HG02970 (cell line): Measurements from ENCODE around the gene PSMC3.

Experiments used
- ATAC-seq: cut with Tn5 transposase; IDR thresholded peaks from one replicate; pipeline ENCODE4 v1.9.1; 2021; ENCODE audit warnings: mild to moderate bottlenecking, moderate library complexity, moderate number of reproducible peaks; ENCODE audit not compliant: unreplicated experiment, low FRiP score

Gene PSMC3

DNA sequence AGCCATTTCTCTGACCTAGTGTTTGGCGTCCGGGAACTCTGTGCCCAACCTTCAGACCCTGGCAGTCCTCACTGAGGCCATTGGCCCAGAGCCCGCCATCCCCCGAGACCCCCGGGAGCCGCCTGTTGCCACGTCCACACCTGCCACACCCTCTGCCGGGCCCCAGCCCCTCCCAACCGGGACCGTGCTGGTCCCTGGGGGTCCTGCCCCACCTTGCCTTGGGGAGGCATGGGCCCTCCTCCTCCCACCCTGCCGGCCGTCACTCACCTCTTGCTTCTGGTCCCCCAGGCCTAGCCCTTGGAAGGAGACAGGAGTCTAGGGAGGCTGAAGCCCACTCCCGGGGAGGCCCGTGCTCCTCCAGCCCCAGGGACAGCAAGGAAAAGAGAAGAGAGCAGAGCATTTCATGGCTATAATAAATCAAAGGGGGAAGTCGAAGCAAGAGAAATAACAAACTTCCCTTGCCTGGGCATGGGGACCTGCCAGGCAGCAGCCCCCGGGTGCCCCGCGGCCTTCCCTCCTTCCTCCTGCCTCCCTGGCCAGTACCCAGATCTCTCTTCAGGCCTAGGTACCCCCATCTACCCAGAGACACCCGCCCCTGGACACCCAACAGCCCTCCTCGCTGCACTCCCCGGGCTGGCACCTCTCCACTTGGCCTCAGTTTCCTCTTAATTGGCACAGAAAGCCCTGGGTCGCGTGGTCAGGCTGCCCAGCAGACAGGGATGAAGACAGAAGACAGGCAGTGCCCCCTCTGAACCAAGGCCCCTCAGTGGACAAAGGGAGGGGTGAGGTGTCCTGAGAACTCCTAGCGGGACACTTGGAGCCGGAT, 30.8 kb downstream of the PSMC3 start:
- no peak for ATAC-seq

DNA sequence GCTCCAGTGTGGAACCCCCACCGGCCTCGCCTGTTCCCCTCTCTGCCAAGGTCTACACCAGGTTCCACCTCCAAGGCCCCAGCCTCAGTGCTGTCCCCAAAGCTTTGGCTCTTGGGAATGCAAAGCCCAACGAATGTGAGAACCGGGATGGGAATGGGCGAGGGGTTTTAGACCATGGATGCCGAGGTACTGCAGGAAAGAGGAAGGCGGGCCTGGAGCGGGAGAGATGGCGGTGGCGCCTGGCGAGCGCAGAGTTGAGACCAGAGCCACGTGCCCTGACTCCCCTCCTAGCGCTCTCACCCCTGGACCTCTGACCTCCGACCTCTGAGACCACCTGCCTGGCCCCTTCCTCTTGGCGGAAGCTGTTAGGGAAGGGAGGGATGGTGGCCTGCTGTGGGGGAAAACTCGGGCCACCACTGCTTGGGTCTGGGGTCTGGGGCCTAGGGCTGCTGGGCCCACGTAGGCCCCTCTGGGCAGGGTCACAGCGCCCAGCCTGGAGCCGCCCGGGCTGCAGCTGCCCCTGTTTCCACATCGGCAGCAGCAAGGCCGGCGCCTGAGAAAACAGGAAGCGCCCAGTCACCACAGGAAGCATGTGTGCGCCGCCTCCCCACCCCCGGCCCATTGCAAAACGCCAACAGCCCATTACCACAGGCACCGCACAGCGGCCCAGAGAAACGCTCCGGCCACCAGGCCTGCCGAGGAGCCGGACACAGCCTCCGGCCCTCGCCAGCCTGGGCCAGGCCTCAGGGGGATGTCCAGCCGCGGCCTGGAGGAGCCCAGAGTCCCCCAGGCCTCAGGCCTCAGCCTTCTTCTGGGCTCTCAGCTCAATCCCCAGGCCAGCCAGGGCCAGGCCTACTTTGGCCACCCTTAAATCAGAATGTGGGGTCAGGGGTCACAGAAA, 31.7 kb downstream of the PSMC3 start:
- ATAC-seq = no peak

GRCh38 chr11:47394050-47394321, 32.3 kb downstream of the PSMC3 start:
- no peak for ATAC-seq

- ATAC-seq = no peak
These were observed 32.8 kb downstream of the PSMC3 start for GRCh38 chr11:47393163-47394049.

GRCh38 chr11:47392546-47393162, 33.6 kb downstream of the PSMC3 start:
- ATAC-seq = no peak

- no peak for ATAC-seq
These were observed 34.4 kb downstream of the PSMC3 start for GRCh38 chr11:47391711-47392432.

DNA sequence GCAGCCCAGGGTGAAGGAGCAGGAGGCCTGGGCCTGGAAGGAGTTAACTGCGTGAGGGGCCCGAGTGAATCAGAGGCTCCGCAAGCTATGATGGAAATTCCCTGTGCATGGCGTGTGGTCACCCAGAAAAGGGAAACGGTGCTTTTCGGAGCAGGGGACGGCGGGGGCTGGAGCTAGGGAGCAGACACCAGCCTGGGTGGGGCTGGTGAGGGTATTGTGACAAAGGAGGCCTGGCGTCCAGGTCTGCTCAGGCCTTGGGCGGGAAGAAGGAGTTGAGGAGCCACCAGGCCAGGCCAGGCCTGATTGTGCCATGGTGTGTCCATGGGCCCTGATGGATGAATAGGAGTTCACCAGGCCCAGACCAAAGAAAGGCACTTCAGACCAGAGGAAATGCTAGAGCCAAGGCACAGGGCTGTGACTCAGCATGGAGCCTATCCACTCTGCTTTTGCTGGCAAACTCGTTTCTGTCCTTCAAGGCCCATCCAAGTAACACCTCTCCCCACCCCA, 35.1 kb downstream of the PSMC3 start:
- ATAC-seq = no peak

DNA sequence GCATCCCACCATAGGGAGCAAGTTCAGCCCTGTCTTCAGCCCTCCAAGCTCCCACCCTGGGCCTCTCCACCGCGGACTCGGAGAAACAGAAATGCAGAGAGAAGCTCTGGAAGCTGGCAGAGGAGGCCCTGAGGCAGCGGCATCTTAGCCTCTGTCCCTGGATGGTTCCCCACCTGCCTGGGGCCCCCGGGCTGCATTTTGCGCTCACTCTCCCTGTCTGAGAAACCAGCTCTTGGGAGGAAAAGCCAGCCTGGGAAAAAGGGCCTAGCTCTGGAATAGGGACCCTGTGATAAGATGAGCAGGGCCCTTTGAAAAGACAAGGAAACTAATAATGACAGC, 35.8 kb downstream of the PSMC3 start:
- no peak for ATAC-seq

GRCh38 chr11:47389577-47390421, 36.4 kb downstream of the PSMC3 start:
- ATAC-seq = no peak

GRCh38 chr11:47388697-47389576, 37.3 kb downstream of the PSMC3 start:
- no peak for ATAC-seq

- no peak for ATAC-seq
These were observed 38.1 kb downstream of the PSMC3 start for GRCh38 chr11:47387944-47388696.

- ATAC-seq = no peak
These were observed 41.7 kb downstream of the PSMC3 start for GRCh38 chr11:47384498-47384897.

- no peak for ATAC-seq
These were observed 43.2 kb downstream of the PSMC3 start for GRCh38 chr11:47383071-47383470.

DNA sequence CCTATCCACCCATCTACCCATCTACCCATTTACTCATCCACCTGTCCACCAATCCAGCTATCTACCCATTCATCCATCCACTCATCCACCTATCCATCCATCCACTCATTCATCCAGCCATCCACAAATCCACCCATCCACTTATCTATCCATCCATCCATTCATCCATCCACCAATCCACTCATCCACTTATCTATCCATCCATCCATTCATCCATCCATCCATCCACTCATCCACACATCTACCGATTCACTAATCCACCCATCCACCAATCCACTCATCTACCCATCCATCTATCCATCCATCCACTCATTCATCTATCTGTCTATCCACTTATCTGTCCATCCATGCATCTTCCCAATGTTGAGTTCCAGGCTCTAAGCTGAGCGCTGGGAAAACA, 46.2 kb downstream of the PSMC3 start:
- no peak for ATAC-seq

DNA sequence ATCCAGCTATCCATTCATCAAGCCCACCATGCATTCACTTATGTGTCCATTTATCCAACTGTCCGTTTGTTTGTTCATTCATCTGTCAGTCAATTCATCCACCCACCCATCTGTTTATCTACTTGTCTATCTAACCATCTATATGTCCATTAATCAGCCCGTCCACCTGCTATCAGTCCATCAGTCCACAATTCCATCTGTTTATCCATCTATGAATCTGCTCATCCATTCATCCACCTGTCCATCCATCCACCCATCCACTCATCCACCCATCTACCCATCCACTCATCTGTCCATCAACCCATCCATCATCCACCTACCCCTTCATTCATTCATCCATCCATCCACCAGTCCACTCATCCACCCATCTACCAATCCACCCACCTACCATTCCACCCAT, 46.9 kb downstream of the PSMC3 start:
- ATAC-seq = no peak

DNA sequence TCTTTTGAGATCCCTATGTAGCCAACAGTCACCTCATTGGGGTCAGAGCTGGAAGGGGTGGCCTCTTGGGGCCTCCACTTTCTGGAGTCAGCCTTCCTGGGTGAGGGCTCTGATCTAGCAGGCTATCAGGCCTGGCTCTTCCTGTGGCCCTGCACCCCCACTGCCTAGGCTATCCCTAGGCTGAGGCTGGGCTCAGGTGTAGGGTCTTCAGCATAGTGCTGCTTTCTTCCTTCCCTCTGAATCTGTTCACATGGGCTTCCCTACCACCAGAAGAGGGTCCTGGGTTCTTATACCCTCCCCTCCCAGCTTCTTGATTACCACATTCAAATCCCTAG, 47.4 kb downstream of the PSMC3 start:
- ATAC-seq = no peak
